GM21619 (cell line): Measurements from ENCODE around the gene RADIL.

ENCODE experiments used
- ATAC-seq: cut with Tn5 transposase; IDR thresholded peaks from one replicate; pipeline ENCODE4 v1.9.1; 2021; ENCODE audit not compliant: unreplicated experiment

Gene RADIL

GRCh38 chr7:4882169-4883032, 1.1 kb downstream of the RADIL start:
- no peak for ATAC-seq

DNA sequence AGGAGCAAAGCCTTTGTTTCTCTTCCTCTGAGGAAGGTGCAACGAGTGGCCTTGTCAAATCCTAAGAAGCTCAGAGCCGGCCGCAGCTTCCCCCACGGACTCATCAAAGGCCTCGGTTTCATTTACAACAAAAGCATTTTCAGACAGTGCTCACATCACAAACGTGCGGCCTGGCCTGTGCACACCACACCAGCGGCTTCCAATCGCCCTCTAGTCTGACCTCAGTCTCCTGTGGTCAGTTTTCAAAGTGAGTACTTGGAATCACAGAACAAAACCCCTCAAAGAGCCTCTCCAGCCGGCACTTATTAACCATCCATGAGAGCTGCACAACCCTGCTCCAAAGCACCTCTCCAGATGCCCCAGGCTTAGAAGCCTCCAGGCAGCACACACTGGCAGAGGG, 3.3 kb downstream of the RADIL start:
- ATAC-seq: no peak

DNA sequence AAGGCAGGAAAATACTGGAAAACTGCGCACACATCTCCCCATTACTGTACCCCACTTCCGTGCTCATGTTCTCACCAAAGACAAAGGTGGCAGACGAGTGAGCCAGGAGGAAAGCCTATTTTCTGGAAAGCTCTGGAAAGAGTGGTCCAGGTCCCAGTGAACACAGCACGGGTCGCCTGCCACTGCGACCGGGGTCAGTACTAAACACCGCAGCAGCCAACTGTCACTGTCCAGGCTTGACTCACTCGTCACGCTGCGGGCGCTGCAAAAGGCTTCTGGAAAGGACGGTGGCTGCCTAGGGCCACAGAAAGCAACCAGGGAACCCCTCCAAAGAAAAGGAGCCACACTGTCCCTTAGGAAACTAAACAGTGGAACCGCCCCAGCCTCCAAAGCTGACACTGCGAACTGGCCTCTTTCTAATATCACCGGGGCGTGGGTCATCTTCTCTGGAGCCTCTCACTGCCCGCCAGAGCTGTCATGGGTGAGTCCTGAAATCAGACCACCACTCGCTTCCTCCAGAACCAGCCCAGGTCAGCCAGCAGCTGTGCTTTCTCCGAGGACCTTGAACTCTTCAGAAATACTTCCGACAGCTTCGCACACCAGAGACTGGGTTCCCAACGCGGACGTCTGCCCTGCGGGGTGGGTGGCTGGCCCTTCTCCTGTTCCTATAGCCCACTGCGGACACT, 4.0 kb downstream of the RADIL start:
- no peak for ATAC-seq

DNA sequence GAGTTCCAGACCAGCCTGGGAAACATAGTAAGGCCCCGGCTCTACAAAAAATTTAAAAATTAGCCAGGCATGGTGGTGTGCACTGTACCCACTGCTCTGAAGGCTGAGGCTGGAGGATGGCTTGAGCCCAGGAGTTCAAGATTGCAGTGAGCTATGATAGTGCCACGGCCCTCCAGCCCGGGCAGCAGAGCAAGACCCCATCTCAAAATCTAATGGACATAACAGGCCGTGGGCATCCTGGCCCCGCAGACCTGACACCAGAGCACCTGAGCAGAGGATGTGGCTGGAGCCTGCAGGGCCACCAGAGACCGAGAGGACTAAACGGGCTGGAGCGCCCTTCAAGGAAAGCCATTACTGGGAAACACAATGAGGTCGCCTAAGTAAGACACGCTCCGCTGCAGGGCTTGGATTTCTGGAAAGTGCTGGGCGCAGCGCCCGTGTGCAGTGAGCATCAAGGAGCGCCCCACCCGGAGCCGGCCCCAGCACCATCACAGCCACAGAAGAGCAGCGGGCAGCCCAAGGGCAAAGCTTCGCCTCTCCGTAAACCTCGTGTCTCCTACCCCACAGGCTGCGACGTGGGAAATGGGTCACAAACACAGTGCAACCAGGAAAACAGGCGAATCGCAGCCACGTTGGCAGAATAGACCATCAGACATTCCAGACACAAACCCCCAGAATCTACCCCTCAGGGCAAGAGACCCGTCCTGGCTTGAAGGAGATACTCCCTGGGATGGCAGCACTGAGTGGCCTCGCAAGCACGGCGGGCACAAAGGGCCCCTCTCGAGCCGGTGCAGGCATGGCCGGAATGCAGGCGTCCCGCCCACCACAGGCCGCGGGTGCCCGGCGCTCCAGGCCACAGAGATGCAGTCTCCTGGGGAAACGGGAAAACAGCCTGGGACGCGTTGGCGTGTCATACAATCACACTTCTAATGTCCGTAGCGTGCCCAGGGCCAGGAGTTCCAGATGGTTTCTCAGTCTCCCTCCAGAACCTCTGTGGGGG, 4.9 kb downstream of the RADIL start:
- ATAC-seq: no peak

- ATAC-seq: no peak
Measured at GRCh38 chr7:4876586-4876985, 6.9 kb downstream of the RADIL start.

GRCh38 chr7:4875391-4875790, 8.1 kb downstream of the RADIL start:
- no peak for ATAC-seq

DNA sequence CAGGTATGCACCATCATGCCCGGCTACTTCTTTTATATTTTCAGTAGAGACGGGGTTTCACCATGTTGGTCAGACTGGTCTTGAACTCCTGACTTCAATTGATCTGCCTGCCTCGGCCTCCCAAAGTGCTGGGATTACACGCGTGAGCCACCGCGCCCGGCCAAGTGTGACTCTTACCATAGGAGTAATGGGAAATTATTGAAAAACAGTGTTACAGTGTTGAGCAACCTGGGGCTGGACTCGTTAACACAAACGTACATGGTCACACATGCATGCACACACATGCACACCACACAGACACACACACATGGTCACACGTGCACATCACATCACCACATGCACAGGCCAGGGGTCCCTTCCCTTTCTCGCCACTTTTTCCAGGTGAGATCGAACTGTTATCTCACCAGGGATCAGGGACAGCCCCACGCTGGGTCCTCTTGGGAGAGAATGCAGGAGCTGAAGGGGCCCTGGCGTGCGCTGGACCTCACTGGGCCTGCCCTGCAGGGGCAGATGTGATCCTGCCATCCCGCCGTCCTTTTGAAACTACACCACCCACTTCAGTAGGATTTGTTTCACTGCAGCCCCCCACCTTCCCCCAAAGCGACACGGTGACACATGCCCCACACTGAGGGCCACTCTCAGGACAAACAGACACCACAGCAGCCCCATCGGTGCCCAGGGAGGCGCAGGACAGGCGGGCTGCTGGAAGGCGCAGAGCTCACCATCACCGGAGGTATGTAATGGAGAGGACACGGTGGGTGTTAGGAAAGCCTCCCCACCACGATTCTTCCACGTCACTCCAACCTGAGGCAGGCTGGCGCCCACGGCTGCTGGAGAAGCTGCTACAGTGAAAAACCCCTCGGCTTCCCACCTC, 10.2 kb downstream of the RADIL start:
- no peak for ATAC-seq

GRCh38 chr7:4871930-4872675, 11.4 kb downstream of the RADIL start:
- no peak for ATAC-seq

- ATAC-seq: no peak
Measured at GRCh38 chr7:4871056-4871680, 12.3 kb downstream of the RADIL start.

- no peak for ATAC-seq
Measured at GRCh38 chr7:4868493-4868892, 15.0 kb downstream of the RADIL start.

DNA sequence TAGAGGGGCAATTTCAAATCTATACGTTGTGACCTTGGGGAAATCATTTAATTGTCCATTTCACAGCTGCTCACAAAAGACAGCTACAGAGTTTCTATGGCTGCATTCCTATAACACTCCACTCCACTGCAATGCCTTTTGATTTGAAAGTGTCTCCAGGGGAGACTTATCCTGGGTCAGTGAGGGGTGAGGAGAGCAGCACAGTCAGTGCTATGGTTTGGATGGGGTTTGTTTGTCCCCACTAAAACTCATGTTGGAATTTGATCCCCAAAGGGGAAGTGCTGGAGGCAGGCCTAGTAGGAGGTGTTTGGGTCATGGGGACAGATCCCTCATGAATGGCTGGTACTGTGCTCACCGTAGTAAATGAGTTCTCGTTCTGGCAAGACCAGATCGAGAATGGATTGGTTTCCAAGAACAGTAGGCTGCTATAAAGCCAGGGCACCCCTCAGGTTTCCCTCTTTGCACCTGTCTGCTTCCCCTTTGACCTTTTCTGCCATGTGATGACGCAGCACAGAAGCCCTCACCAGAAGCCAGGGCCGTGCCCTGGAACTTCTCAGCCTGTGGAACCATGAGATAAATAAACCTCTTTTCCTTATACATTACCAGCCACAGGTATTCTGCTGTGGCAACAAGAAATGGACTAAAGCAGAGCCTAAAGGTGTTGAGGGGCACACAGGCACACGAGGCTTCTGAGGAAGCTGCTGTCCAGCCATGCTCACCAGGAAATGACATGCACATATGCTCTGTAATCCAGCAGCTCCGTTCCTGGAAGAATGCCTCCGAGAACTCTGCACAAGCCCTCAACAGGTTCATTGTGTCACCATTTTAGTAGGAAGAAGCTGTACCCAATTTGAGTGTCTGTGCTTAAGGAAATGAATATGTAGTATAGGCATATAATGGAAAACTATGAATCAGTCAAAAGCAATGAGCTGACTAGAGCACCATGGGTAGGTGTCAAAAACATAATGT, 16.7 kb downstream of the RADIL start:
- no peak for ATAC-seq

DNA sequence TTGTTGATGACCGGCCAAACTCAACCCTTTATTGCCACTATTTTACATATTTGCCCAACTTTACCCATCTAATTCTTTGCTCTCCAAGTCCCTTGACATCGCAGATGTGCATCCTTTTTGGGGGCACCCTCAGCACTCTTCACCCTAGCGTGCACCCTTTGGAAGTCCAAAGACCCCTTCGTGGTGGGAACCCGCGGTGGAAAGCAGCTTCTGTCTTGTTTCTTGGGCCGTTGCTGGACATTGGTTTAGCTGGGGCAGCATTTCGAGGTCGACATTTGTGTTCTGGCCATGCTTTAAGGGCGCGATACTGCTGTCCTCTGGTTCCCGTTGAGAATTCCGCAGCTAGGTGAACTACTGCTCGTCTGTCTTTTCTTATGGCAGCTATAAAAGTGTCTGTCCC, 21.4 kb downstream of the RADIL start:
- no peak for ATAC-seq

- ATAC-seq: no peak
Measured at GRCh38 chr7:4861673-4862072, 21.8 kb downstream of the RADIL start, which contains the start of gene PAPOLB. PAPOLB (minus strand) TSS chr7:4862030; CDS start chr7:4861810, 220 bp downstream.

DNA sequence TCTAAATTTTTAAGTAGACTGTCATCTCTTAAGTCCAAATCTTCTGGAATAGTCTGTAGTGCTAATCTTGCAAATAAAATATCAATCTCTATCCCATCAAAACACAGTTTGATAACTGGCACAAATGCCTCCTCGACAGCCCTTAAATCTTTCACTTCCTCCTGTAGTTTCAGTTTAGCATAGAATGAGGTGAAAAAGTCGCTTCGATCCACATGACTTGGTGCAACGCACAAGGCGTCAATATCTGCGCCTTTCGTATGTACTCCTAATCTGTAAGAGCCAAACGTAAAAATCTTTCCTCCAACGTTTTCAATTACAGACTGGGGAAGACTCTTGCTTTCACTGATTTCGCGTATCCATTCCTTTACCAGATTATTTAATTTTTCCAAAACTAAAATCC, 22.3 kb downstream of the RADIL start:
- no peak for ATAC-seq

GRCh38 chr7:4857189-4857588, 26.3 kb downstream of the RADIL start:
- no peak for ATAC-seq

DNA sequence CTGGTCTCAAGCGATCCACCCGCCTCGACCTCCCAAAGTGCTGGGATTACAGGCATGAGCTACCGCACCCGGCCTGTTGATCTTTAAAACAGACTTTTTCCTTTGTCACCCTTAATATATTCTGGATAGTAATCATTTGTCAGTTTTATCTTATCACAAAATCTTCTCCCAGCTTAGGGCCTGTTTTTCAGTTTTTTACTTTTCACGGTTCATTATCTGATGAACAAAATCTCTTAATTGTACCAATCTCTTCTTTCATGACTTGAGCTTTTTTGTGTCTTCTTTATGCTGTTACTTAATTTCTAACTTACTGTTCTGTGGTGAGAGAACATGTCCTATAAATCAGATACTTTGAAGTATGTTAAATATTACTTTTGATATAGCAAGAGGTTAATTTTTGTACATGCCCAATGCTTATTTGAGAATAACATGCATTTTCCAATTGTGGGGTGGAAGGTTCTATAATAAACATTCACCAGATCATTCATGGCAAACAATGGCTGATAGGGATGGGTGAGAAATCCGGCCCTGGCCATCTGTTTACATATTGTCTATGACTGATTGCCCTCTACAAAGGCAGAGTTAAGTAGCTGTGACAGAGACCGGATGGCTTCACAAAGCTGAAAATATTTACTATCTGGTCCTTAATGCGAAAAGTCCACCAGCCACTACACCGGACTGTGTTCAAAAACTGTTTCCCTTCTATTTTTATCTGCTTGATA, 27.0 kb downstream of the RADIL start:
- no peak for ATAC-seq

DNA sequence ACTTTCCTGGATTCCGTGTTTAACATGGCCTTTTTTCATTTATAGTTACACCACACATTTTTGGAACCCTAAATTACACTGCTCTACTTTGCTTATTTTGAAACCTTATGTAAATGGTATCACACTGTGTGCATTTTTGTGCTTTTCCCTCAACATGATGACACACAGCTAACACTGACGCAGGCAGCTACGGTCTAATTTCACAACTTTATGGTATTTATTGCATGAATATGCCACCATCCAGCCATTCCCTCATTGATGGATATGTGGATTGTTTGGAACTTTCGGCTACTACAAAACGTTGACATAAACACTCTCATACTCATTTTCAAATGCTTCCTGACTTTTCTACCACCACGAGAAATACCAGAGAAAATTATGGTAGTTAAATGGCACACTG, 28.6 kb downstream of the RADIL start:
- no peak for ATAC-seq
